Daoy (cell line): ENCODE data around the gene PDLIM1. TPM values are rescaled to one million over a fixed set of nuclear protein-coding genes. Genes with fewer than 3 reads are reported as not detected.

Experiments
- DNase-seq: peaks from one replicate; pipeline ENCODE4 v3.0.0-alpha.2; 2015; ENCODE audit warnings: low read depth
- total RNA-seq: library from RNA; depleted of rRNA; stranded (reverse); fragments of >200 nt; shearing (Covaris generic); gene quantifications from 2 replicates; pipeline ENCODE4 v1.2.3, GENCODE V29; 2014; rRNA removed

Gene PDLIM1, protein sequence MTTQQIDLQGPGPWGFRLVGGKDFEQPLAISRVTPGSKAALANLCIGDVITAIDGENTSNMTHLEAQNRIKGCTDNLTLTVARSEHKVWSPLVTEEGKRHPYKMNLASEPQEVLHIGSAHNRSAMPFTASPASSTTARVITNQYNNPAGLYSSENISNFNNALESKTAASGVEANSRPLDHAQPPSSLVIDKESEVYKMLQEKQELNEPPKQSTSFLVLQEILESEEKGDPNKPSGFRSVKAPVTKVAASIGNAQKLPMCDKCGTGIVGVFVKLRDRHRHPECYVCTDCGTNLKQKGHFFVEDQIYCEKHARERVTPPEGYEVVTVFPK
- total RNA-seq = 17.7 and 21.9 TPM in 2 replicates

DNA sequence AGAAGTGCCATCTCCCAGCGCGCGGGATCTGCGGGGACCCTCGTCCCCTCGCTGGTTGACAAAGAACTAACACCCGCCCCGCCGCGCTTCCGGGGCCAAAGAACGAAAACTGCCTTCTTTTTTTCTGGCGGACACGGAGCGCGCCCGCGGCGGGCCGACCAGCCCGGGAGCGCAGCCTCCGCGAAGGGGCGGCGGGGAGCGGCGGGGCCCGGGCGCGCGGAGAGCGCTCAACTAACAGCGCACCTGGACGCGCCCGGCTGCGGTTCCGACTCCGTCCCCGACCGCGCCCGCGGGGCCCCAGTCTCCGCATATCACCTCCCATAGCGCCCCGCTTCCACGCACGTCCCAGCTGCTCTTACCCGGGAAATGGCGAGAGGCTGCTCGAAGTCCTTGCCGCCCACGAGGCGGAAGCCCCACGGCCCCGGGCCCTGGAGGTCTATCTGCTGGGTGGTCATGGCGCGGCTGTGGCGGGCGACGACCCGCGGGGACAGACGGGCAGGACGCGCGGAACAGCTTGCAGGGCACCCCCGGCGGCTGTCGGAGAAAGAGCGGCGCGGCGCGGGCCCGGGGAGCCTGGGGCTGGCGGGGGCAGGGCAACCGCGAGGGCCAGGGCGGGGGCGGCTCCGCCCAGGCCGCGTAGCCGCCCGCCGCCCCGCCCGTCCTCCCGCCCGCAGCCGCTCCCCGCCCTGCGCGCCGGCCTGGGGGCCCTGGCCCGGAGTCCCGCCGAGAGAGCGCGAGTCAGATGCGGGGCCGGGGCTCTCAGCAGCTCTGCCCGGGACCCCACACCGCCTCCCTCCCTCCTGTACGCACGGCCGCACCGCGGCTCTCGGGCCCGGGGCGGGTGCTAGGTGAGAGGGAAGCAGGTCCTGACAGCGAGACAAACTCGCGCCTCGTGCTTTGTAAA is at the start of gene PDLIM1:
PDLIM1 (minus strand) TSS at position 543 of the 904 bp plus-strand sequence; CDS start at position 455, 88 bp downstream.
- peak; percentile 73 for DNase-seq

GRCh38 chr10:95339863-95340262 is 49.1 kb upstream of the PDLIM1 start:
- DNase-seq = no peak

GRCh38 chr10:95337423-95338160 is 46.8 kb upstream of the PDLIM1 start:
- no peak for DNase-seq

- DNase-seq = no peak
These were observed 45.9 kb upstream of the PDLIM1 start for GRCh38 chr10:95336702-95337101.

- no peak for DNase-seq
These were observed 45.3 kb upstream of the PDLIM1 start for GRCh38 chr10:95335933-95336699.

DNA sequence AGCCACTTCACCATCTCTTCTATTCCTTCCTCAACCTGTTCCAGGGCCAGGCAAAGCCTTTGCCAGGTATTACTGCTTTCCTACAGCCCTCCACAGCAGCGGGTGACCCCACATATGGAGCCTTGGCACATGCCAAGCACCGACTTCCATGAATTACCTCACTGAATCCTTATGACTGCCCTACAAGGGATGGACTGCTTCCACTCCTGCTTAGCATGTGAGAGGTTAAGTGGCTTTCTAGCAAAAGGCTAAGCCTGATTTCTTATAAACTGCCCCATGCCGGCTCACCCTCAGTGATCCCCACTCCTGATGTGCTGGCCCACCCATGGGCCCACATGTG is 44.0 kb upstream of the PDLIM1 start:
- DNase-seq = no peak

GRCh38 chr10:95333997-95334804 is 43.4 kb upstream of the PDLIM1 start:
- DNase-seq = peak; percentile 87

DNA sequence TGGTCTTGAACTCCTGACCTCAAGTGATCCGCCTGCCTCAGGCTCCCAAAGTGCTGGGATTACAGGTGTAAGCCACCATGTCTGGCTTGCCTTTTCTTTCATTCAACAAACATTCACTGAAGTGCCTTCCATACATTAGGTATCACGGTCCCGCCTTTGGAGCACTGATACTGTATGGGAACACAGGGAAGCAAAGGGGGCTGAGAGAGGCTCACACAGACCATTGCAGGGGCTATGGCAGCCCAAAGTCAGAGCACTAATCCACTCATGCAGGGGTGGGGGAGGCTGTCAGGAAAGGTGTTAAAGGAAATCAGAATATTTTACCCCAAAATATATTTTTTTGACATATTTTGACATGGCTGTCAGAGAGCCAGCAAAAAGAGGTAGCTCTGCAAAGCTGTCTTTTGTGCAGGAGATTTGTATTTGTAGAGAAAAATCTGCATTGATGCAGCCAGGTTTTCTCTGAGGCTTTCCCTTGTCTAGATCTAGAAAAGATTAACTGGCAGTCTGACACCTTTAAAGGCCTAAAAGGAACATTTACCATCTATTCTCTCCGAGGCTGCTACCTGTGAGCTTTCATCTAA is 42.0 kb upstream of the PDLIM1 start:
- DNase-seq = no peak

DNA sequence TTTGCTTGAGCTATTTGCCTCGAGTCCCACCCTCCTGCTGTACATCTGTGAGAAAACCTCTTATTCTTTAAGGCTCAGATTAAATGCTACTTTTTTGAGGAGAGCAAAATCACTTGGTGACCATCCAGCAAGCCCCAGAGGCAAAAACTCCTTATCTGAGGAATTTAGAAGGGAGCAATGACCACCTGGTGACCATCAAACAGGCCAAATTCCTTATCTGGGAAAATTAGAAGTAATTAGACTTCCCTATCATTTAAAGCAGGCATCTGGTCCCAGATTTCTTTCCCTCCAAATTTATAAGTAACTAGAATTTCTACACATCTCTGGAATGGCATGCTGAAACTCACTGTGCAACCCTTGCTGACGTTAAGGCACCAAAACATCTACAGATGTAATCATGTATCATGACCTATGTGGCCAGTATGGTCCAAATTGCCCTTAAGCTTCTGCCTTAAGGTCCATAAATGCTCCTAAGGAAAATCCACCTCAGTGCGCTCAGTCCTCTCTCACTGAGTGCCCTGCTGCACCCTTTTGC is 40.9 kb upstream of the PDLIM1 start:
- DNase-seq = no peak

- DNase-seq = no peak
These were observed 40.2 kb upstream of the PDLIM1 start for GRCh38 chr10:95330966-95331453.

DNA sequence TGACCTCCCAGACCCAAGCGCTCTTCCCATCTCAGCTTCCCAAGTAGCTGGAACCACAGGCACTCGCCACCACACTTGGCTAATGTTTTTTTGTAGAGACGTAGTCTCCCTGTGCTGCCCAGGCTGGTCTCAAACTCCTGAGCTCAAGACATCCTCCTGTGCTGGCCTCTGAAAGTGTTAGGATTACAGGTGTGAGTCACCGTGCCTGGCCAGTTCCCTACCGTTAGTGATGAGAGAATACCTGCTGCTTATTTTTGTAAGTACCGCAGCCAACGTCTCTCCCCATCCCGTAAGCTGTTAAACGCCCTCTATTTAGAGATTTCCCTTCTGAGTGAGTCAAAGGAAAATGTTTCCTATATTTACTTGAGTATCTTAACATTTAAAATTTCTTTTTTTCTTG is 38.5 kb upstream of the PDLIM1 start:
- DNase-seq = no peak

DNA sequence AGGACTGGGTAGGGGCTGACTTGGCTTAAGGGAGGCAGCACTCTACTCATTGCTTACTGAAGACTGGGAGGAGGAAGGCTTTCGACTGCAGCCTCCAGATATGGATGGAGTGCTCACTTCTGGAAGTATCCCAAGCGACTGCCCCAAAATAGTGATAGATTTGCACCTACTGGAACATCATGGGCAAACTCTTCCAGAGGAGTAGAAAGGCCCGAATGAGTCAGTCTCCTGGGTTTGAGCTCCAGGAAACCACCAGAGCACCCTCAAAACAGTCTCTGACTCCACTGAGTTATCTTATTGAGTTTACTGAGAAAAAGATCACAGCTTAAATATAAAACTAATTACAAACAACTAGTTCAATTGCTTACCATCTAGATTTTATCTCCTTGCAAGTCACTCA is 37.2 kb upstream of the PDLIM1 start:
- no peak for DNase-seq

GRCh38 chr10:95327367-95327766 is 36.6 kb upstream of the PDLIM1 start:
- DNase-seq = peak; percentile 77

GRCh38 chr10:95326396-95326795 is 35.6 kb upstream of the PDLIM1 start:
- DNase-seq = no peak

DNA sequence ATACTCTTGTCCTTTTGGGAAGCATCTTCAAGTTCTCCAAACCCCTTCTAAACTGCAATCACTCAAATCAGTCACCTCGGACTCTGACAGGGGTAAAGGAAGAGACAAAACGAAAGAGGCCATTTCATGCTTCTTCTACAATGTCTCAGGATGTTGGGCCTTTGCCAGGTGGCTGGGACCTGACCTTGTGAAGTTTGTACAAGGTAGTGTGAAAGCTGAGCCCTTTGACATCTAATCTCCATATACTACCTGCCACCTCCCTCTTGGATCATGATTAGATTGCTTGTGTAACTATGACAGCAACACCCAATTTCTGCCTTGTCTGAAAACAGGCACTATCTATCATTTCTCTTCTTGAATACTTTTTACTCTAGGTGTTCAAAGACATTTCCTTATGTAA is 35.1 kb upstream of the PDLIM1 start:
- no peak for DNase-seq

DNA sequence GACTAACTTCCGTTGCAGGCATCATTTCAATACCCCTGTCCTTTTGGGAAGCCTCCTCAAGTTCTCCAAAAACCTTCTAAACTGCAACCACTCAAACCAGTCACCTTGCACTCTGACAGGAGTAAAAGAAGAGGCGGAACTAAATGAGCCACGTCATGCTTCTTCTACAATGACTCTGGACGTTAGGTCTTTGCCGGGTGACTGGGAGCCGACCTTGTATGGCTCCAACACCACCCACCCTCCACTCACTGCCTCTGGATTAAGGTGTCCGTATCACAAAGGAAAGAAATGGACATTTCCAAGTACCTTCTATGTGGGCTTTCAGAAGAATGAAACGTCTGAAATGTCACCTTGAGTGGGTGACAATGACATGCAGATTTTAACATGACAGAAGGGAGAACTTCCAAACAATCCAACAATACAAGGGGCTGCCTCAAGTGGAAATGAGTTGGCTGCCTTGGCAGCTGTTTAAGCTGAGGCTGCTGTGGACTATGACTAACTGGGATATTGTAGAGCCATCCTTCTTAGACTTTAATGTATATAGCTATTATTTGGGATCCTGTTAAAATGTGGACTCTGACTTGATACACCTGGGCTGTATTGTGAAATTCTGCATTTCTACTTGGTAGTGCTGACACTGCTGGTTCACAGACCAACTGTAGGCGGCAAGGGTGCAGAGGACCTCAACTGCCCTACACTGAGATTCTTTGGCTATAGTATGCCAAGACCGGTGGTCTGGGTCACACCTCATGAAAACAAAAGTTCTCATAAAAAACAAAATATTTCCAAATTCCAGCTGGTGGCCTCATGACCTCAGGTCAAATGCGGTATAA is 33.8 kb upstream of the PDLIM1 start:
- DNase-seq = no peak

DNA sequence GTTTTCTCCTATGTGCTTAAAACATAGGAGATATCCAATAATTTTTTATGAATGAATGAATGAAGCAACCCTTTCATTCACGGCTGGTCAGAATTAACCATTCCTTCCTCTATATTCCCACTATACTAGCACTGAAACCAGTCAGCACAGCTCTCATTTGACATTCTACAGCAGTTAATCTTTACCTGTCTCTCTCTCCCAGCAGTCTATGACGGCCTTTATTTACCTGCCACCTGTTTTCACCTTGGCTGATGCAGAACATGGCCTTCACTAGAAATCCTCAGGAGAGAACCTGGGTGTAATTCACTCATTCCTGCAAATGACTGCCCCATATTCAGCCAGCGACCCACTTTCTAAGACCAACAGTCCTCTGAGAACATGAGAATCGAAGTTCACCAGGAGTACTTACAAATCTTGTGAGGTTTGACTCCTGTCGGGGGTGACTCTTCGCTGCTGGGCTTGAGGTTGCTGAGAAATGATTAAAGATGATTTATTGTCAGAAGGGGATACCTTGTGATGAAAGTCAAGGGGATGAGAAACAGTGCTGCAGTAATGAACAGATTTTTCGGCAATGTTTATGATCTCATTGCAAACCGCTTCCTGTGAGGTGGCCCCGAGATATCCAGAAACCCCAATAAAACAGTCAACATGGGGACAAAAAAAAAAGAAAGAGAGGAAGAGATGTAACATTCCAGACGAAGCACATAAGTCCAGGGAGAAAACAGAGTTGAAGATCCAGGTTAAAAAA is 30.9 kb upstream of the PDLIM1 start:
- no peak for DNase-seq

DNA sequence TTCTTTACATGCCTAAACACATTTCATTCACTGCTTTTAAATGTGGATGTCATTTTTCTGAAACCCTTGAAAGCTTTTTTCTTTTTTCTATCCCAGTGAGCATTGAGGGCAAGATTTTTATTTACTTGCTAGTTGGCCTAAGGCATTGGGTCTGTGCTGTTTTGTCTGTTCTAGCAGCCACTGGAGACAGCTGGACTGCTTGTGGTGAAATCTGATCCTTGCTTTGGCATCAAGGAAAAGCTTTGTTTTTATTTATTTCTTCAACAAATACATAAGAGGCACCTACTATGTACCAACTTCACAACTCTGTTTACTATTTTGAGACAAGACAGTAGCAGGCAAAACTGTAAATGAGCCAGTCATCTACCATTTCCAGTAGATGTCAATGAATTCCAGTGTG is 28.4 kb upstream of the PDLIM1 start:
- no peak for DNase-seq
